Epithelial cell of esophagus (primary cell): ENCODE measurements around the gene COQ10A.
A peak's percentile ranks its signal among the peaks of the same experiment; 100 is the strongest.

Experiments
- DNase-seq: peaks from one replicate; pipeline ENCODE4 v3.0.0; 2010; ENCODE audit warnings: low read depth
- H3K4me3 ChIP-seq: 2 replicates; pipeline ENCODE4 v1.5.1; 2011; ENCODE audit warnings: mild to moderate bottlenecking, low read length, control low read depth
- TF ChIP-seq, protein P1 (sequence below): IDR thresholded peaks from 2 replicates; pipeline ENCODE4 v1.5.1; 2011; ENCODE audit warnings: low read depth, mild to moderate bottlenecking, low read length, control low read depth, inconsistent platforms; ENCODE audit not compliant: insufficient read depth; ENCODE audit errors: missing control alignments

Gene COQ10A

DNA sequence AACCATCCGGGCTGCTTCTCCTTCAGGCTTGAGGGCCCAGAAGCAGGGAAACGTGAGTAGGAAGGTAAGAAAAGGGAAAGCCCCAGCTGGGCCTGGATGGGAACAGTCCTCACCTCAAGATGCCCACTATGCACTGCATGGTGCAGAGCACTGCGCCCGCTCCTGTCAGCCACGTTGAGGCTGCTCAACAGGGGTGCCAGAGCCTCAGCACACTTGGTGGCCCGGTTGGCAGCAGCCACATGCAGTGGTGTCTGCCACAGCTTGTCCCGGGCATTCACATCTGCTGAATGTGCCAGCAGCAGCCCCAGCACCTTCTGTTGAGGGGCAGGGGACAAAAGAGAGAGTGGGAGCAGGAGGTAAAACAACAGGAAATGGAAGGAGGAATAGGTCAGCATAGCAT lies 11.1 kb upstream of the COQ10A start:
- no peak for DNase-seq
- no peak overlapping the region for H3K4me3 ChIP-seq
- TF ChIP-seq, protein P1, sequence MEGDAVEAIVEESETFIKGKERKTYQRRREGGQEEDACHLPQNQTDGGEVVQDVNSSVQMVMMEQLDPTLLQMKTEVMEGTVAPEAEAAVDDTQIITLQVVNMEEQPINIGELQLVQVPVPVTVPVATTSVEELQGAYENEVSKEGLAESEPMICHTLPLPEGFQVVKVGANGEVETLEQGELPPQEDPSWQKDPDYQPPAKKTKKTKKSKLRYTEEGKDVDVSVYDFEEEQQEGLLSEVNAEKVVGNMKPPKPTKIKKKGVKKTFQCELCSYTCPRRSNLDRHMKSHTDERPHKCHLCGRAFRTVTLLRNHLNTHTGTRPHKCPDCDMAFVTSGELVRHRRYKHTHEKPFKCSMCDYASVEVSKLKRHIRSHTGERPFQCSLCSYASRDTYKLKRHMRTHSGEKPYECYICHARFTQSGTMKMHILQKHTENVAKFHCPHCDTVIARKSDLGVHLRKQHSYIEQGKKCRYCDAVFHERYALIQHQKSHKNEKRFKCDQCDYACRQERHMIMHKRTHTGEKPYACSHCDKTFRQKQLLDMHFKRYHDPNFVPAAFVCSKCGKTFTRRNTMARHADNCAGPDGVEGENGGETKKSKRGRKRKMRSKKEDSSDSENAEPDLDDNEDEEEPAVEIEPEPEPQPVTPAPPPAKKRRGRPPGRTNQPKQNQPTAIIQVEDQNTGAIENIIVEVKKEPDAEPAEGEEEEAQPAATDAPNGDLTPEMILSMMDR: no peak

DNA sequence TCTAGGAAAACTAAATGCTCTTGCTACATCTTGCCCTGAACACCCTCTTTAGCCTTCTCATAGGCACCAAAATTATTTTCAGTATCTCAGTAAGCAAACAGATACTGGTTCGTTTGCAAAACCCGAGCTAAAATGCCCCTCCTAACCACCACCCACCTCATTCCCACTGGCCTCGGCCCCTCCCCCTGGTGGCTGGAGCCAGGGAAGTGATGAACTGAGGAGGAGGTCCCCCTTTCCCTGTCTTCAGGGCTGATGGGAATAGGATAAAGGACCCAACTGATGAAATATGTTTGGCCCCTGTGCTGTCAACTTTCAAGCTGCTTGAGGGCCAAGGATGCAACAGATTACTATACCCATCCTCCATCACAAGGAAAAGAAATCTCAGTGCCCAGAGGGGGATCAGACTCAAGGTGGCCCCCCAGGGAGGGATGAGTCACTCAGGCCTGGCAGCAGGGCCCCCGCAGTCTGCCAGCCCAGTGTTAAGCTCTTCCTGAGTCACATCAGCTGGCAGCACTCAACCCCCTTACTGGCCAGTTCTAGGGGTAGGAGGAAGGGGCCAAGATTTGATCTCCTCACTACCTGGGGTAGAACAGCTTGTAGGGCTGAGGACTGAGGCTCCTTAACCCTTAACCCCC lies 10.3 kb upstream of the COQ10A start:
- H3K4me3 ChIP-seq: no peak overlapping the region
- peak; percentile 13 for DNase-seq
- TF ChIP-seq, protein P1: no peak

DNA sequence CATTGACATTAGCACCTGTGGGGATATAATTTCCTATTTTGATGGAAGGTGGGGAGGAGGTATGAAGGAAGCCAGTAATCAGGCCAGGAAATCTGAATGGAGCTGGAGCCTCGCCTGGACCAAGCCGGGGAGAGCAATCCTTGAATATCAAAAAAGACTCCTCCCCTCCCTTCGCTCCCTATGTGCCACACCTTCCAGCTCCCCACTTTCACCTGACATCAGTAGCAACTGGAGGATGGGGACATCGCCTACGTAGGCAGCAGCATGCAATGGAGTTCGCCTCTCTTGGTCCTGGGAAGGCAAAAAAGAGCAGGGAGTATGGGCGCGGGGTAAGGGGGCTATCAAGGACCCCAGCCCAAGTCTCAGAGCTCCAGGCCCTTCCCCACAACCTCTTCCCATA lies 9.7 kb upstream of the COQ10A start:
- H3K4me3 ChIP-seq: peak overlapping the region; percentile 76
- TF ChIP-seq, protein P1: no peak
- no peak for DNase-seq

DNA sequence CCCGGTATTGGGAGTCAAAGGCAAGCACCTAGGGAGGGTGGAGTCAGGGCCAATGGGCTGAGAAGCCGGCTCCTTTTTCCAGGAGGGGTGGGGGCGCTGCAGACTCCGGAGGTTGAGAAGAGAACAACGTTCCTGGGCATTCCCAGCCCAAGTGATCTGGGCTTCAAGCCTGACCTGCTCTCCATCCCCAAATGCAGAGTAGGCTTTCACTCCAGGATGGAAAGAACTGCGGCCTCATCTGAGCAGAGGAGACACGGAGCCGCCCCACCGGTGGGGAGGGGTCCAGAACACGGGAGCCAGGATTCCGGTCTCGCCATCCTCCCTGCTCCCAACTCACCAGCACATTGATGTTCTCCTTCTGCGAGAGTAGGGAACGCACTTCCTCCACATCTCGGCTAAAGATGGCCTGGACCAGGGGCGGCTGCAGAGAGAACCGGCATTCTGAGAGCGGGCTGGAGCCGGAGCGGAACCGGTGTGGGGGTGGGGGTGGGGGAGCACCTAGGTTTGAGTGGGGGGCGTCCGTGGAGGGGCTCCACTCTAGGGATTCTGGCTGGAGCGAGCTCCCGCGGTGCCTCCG lies 9.2 kb upstream of the COQ10A start:
- TF ChIP-seq, protein P1: no peak
- DNase-seq: peak; percentile 52
- peak overlapping the region; percentile 76 for H3K4me3 ChIP-seq

DNA sequence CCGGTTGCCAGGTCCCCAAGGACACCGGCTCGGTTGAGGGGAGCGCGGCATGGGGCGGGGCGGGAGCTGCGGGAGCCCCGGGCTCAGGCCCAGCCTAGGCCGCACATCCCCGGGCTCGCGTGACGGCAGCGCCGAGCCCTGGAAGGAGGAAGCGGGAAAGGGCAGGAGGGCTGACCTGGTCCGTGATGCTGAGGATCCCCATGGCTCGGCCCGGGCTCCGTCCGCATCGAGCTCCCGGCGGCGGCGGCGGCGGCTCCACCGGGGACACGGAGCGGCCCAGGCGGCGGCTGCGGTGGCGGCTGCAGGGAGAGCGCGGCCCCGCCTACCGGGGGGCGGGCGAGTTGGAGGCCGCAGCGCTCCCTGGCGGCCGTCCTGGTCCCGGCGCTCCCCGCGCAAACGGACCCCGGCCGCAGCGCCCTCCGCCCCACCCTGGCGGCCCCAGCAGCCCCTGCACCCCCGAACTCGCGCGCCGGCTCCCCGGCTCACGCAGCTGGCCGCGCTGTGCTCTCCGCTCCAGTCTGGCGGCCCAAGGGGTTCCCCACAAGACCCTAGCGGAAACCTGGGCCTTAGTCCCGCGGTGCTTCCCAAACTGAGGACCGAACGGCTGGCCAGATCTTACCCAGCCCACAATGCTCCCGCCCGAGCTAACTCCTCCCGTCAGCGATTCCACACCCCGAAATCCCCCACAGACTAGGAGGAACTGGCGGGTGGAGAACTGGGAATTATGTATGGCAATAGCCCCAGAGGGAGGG lies 8.5 kb upstream of the COQ10A start, which contains the start of gene ANKRD52:
ANKRD52 (minus strand) TSS at position 317 of the 752 bp plus-strand sequence; CDS start at position 202, 115 bp downstream.
- peak; percentile 76 for DNase-seq
- H3K4me3 ChIP-seq: peak within 1 kb of the TSS; percentile 76
- TF ChIP-seq, protein P1: no peak

DNA sequence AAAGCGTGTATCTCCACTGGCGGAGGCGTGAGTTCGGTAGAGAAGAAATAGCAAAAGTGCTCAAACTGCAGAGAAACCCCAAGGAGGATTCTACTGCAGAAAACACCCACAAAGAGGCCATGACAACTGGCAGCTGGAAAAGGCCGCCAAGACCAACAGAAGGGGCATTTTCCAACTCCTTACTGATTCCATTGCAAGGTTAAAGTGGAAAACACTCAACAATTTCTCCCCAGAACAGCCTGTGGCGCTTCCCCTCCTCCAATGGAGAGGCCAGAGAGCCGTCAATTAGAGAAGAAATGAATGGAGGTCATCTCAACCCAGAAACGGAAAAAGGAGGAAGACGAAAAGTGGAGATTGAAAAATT lies 7.9 kb upstream of the COQ10A start:
- peak overlapping the region; percentile 56 for H3K4me3 ChIP-seq
- TF ChIP-seq, protein P1: no peak

More for the DNA sequence above, 7.9 kb upstream of the COQ10A start:
- DNase-seq: no peak
